ENCODE measurements around the gene MAN1A1.

- TF ChIP-seq POLR2A (IDR thresholded peaks at IDR 0.05; ENCODE audit: low read length) (no peak), GATA1 (IDR thresholded peaks at IDR 0.05; ENCODE audit: low read depth, low read length) (no peak)
Observed at GRCh38 chr6:119261944-119262284, 87.6 kb downstream of the MAN1A1 start.

Measured in erythroblast (primary cell).